DOHH2 (cell line): ENCODE results near the gene TSLP.

ENCODE experiments used
- EZH2phosphoT487 ChIP-seq: fragments of 200-600 bp; sonication (generic); IDR thresholded peaks from 2 replicates; pipeline ENCODE4 v1.6.1; 2017; ENCODE audit warnings: borderline replicate concordance, mild to moderate bottlenecking, antibody characterized with exemption, low read length, moderate library complexity, mixed read lengths
- TF ChIP-seq, protein P1 (sequence below): fragments of 200-600 bp; sonication (generic); IDR thresholded peaks from one replicate; pipeline ENCODE4 v1.5.1; 2014; ENCODE audit warnings: antibody characterized with exemption, mild to moderate bottlenecking, low read depth, low read length; ENCODE audit not compliant: poor library complexity, severe bottlenecking

DNA sequence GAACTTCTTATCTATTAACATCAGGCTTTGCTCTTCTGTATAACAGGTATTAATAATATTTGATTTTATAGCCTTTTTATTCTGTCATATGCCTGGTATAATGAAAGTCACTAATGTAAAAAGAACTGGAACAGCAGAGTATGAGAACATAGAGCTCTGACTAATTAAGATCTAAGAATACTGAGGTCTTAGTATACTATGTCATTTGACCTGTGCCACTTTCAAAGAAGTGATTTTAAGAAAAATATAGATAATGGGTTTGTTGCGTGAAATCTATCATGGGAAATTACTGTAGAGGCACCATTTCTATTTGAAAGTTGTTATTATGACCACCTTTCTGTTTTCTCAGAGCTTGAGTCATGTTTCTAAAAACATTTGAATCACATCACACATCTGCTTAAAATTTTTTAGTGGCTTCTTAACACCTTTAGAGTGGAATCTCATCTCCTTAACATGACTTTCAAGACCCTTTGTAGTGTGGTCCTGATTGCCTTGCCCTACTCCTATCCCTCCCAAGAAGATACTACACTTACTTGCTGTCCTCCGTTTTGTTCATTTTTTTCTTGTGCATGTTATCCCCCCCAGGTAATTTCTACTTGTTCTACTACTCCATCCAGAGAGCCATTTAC is 34.9 kb downstream of the TSLP start:
- TF ChIP-seq, protein P1, sequence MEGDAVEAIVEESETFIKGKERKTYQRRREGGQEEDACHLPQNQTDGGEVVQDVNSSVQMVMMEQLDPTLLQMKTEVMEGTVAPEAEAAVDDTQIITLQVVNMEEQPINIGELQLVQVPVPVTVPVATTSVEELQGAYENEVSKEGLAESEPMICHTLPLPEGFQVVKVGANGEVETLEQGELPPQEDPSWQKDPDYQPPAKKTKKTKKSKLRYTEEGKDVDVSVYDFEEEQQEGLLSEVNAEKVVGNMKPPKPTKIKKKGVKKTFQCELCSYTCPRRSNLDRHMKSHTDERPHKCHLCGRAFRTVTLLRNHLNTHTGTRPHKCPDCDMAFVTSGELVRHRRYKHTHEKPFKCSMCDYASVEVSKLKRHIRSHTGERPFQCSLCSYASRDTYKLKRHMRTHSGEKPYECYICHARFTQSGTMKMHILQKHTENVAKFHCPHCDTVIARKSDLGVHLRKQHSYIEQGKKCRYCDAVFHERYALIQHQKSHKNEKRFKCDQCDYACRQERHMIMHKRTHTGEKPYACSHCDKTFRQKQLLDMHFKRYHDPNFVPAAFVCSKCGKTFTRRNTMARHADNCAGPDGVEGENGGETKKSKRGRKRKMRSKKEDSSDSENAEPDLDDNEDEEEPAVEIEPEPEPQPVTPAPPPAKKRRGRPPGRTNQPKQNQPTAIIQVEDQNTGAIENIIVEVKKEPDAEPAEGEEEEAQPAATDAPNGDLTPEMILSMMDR, result no peak
- TF ChIP-seq EZH2phosphoT487, result no peak
